ENCODE data around the gene CTRB1. TPM values are rescaled to one million over a fixed set of nuclear protein-coding genes. Genes with fewer than 3 reads are reported as not detected.

The CTRB1 gene
- total and polyA plus RNA-seq, 2 of the 13 experiments (the other 11 are each of a cell fraction or from before 2014, with no cell fraction given): not detected

DNA sequence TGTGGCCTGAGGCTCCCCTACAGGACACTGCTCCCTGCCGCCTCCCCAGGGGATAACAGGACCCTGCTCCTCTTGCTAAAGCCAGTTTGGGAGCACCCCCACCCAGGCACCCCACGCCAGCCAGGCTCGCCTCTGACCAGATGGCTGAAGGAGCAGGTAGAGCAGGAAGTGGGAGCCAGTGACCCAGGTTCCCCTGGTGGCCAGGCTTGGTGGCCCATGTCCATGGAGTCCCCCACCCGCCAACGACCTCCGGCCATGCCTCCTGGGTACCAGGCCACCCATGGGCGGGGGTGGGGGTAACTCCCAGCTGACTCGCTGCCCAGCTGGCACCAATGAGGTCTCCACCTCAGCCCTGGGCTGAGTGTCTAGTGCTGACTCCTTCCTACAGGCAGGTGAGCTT lies 22.6 kb downstream of the CTRB1 start:
- in situ Hi-C loops (cut with HindIII; ENCODE audit: extremely low pct_ligation_motif_present, low pct_unique_long_range_greater_than_20kb): no loop called here
- no peak for FAIRE-seq
- peaks cover 74% of the 10 kb centered on the region for H3K79me2 ChIP-seq (ENCODE audit: insufficient read depth, low read length)

DNA sequence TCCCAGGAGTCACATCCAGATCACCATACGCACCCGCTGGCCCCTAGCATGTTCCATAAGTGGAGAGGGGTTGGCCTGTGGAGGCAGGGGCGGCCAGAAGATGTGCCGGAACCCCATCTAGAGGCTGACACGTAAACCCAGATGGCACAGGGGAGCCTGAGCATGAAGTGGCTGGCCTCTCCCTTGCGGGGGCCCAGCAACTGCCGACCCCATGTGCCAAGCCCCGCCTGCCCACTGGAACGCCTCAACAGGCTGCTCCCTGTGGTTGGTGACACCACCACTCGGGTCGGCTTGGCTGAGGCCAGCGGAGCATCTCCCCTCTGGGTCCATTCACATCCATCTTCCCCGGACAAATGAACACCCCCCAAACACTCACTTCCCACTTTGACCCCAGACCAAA lies 23.2 kb downstream of the CTRB1 start:
- Histone ChIP-seq H3K36me3 (replicated peaks in 1 of 2; ENCODE audit: control insufficient read depth in 1 of 2, insufficient read depth in 2 of 2, low read length in 2 of 2) (peaks cover 28 to 36% of the 10 kb centered on the region in 2 experiments), H3K79me2 (ENCODE audit: insufficient read depth, low read length) (peaks cover 79% of the 10 kb centered on the region), H3K9ac (ENCODE audit: insufficient read depth, low read depth, low read length) (no peak overlapping the region), H3K27me3 (ENCODE audit: control insufficient read depth in 1 of 2, insufficient read depth in 2 of 2, low read length in 2 of 2) (no peaks in the 10 kb centered on the region), H4K20me1 (ENCODE audit: insufficient read depth, low read length) (peaks cover 2% of the 10 kb centered on the region; the same call in 1 of the 2 replicates), H3K4me3 (replicated peaks in 1 of 3; ENCODE audit: insufficient read depth in 1 of 3, low read depth in 2 of 3, low read length in 3 of 3) (no peak overlapping the region), H3K4me2 (ENCODE audit: low read depth, low read length) (no peak overlapping the region), H3K27ac (ENCODE audit: extremely low read length, insufficient read depth, low read length) (no peak overlapping the region), H3K4me1 (ENCODE audit: insufficient read depth, low read length) (peaks cover 85% of the 10 kb centered on the region), H3K9me3 (ENCODE audit: low read length) (no peaks in the 10 kb centered on the region), H2AFZ (ENCODE audit: low read length) (no peak overlapping the region)
- intact Hi-C loops (cut with micrococcal nuclease; ENCODE audit: unreplicated experiment): no loop called here
- no peak for DNase-seq (ENCODE audit: low spot score)
- no peak for ATAC-seq
- CTCF ChIA-PET (ENCODE audit: low intra/inter-chr PET ratio, low total read pairs): no interaction called here
- TF ChIP-seq SRSF4 (IDR thresholded peaks at IDR 0.05; ENCODE audit: low read depth, low read length, poor library complexity, severe bottlenecking) (no peak), BORCS8-MEF2B (CRISPR knock-in tag; IDR thresholded peaks at IDR 0.05) (no peak), ZSCAN12 (CRISPR knock-in tag; IDR thresholded peaks at IDR 0.05) (no peak), AGO2 (optimal IDR thresholded peaks at IDR 0.05; ENCODE audit: low read depth, low read length) (peak; percentile 39), ZNF619 (CRISPR knock-in tag; IDR thresholded peaks at IDR 0.05) (no peak), RBFOX2 (IDR thresholded peaks at IDR 0.05; ENCODE audit: low read depth, low read length) (peak; percentile 43; the same call in 1 of the 2 replicates)
- TF ChIP-seq, protein P1, sequence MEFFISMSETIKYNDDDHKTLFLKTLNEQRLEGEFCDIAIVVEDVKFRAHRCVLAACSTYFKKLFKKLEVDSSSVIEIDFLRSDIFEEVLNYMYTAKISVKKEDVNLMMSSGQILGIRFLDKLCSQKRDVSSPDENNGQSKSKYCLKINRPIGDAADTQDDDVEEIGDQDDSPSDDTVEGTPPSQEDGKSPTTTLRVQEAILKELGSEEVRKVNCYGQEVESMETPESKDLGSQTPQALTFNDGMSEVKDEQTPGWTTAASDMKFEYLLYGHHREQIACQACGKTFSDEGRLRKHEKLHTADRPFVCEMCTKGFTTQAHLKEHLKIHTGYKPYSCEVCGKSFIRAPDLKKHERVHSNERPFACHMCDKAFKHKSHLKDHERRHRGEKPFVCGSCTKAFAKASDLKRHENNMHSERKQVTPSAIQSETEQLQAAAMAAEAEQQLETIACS (CRISPR knock-in tag; IDR thresholded peaks at IDR 0.05): no peak
- POLR2A ChIA-PET: no interaction called here
- in situ Hi-C loops (cut with HindIII; ENCODE audit: extremely low pct_ligation_motif_present, low pct_unique_long_range_greater_than_20kb): no loop called here
- no TSS peak for BruUV-seq (replicated peaks)
- WGBS (ENCODE audit: low lambda C conversion rate): 99% methylated on average over 7 of the region's 13 CpGs
- FAIRE-seq: no peak

More for the DNA sequence above, 22.6 kb downstream of the CTRB1 start:
- no peak for ATAC-seq
- Histone ChIP-seq H3K36me3 (replicated peaks in 1 of 2; ENCODE audit: control insufficient read depth in 1 of 2, insufficient read depth in 2 of 2, low read length in 2 of 2) (peaks cover 31 to 41% of the 10 kb centered on the region in 2 experiments), H4K20me1 (ENCODE audit: insufficient read depth, low read length) (peaks cover 3% of the 10 kb centered on the region; the same call in 1 of the 2 replicates), H3K4me2 (ENCODE audit: low read depth, low read length) (no peak overlapping the region), H2AFZ (ENCODE audit: low read length) (no peak overlapping the region), H3K9me3 (ENCODE audit: low read length) (no peaks in the 10 kb centered on the region), H3K27me3 (ENCODE audit: control insufficient read depth in 1 of 2, insufficient read depth in 2 of 2, low read length in 2 of 2) (no peaks in the 10 kb centered on the region), H3K9ac (ENCODE audit: insufficient read depth, low read depth, low read length) (no peak overlapping the region), H3K27ac (ENCODE audit: extremely low read length, insufficient read depth, low read length) (no peak overlapping the region), H3K4me1 (ENCODE audit: insufficient read depth, low read length) (peaks cover 80% of the 10 kb centered on the region), H3K4me3 (replicated peaks in 1 of 3; ENCODE audit: insufficient read depth in 1 of 3, low read depth in 2 of 3, low read length in 3 of 3) (no peak overlapping the region)
- ChIA-PET POLR2A (interaction anchor here (2.1 kb wide), 1 partner anchor 64 kb away, joined by 7 read pairs; no protein-coding TSS in a partner anchor), CTCF (ENCODE audit: low intra/inter-chr PET ratio, low total read pairs) (no interaction called here)
- TF ChIP-seq, protein P2, sequence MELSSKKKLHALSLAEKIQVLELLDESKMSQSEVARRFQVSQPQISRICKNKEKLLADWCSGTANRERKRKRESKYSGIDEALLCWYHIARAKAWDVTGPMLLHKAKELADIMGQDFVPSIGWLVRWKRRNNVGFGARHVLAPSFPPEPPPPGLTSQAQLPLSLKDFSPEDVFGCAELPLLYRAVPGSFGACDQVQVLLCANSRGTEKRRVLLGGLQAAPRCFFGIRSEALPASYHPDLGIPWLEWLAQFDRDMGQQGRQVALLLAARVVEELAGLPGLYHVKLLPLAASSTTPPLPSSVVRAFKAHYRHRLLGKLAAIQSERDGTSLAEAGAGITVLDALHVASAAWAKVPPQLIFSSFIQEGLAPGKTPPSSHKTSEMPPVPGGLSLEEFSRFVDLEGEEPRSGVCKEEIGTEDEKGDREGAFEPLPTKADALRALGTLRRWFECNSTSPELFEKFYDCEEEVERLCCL (CRISPR knock-in tag; IDR thresholded peaks at IDR 0.05; ENCODE audit: borderline replicate concordance): no peak
- peak in 1 of 2 experiments; percentile 2; a peak in 1 of 4 replicates for TF ChIP-seq POLR2A (IDR thresholded peaks at IDR 0.05; ENCODE audit: insufficient read depth in 1 of 2, low read depth in 2 of 2, low read length in 2 of 2)
- TF ChIP-seq, protein P3, sequence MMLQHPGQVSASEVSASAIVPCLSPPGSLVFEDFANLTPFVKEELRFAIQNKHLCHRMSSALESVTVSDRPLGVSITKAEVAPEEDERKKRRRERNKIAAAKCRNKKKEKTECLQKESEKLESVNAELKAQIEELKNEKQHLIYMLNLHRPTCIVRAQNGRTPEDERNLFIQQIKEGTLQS (CRISPR knock-in tag; IDR thresholded peaks at IDR 0.05): no peak
- no peak for TF ChIP-seq NR2F2 (IDR thresholded peaks at IDR 0.05; ENCODE audit: borderline replicate concordance, low read depth)
- intact Hi-C loops (cut with micrococcal nuclease; ENCODE audit: unreplicated experiment): no loop called here
- DNase-seq (ENCODE audit: low spot score): no peak
- no TSS peak for BruUV-seq (replicated peaks)
- WGBS (ENCODE audit: low lambda C conversion rate): 70% methylated on average over 4 of the region's 8 CpGs
